ENCODE data around the gene CR1L. TPM values are rescaled to one million over a fixed set of nuclear protein-coding genes. Genes with fewer than 3 reads are reported as not detected.

CR1L gene
- polyA plus RNA-seq, 1 donor from 2014 or later: not detected

DNA sequence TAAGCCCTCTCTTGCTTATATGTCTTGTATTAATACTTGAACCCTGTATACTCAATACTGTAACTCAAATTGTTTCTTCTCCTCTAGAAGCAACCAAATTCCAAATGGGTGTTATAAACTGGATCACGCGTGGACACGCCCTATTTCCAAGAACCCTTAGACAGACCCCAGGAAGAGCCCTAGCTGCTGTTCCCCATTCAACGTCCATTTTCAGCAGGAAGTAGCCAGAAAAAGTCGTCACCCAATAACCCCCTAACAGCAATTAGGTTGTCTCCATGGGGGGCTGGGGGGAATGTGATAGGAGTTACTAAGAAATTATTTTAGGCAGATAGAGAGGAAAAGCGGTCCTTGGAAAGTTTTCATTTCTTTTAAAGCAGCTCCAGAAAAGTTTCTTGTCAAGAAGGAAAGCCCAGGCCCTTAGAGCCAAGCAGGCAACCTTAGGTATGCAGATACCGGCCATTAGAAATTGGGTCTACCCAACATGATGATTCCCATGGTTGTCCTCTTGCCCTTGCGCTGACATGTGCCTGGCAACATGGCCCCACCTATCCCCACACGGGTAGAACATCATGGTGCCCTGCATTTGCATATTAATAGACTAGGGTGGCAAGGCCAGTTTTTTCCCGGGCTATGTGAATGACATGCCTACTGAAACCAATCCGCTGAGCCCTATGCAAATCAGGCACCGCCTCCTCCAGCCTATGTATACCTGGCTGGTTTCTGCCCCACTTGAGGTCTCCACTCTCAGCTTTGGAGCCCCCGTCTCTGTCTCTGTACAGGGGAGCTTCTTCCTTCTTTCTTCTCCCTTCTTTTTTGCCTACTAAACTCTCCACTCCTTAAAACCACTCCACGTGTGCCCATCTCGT, 102.9 kb downstream of the CR1L start:
- H2AFZ ChIP-seq (ENCODE audit: low read depth, low read length): no peak overlapping the region
- H3F3A ChIP-seq (ENCODE audit: insufficient read depth, low read length, poor library complexity, severe bottlenecking): no peaks in the 10 kb centered on the region
- H3K27ac ChIP-seq (ENCODE audit: low read length): no peak overlapping the region
- no peak overlapping the region for H3K4me2 ChIP-seq (ENCODE audit: low read length)
- no peaks in the 10 kb centered on the region for H3K9me2 ChIP-seq (ENCODE audit: insufficient read depth, low read length)
- no peaks in the 10 kb centered on the region for H3K36me3 ChIP-seq (ENCODE audit: insufficient read depth, low read length)
- no peaks in the 10 kb centered on the region for H3K27me3 ChIP-seq (ENCODE audit: insufficient read depth, low read depth, low read length)
- no peak overlapping the region for H3K4me3 ChIP-seq (ENCODE audit: low read length)
- no peak for TF ChIP-seq EZH2 (IDR thresholded peaks at IDR 0.05; ENCODE audit: borderline replicate concordance, insufficient read depth, low read length, poor library complexity, severe bottlenecking)
- TF ChIP-seq MXI1 (conservative IDR thresholded peaks at IDR 0.05; ENCODE audit: poor library complexity, severe bottlenecking): no peak
- TF ChIP-seq POLR2AphosphoS5 (IDR thresholded peaks at IDR 0.05): no peak
- TF ChIP-seq, protein P1, sequence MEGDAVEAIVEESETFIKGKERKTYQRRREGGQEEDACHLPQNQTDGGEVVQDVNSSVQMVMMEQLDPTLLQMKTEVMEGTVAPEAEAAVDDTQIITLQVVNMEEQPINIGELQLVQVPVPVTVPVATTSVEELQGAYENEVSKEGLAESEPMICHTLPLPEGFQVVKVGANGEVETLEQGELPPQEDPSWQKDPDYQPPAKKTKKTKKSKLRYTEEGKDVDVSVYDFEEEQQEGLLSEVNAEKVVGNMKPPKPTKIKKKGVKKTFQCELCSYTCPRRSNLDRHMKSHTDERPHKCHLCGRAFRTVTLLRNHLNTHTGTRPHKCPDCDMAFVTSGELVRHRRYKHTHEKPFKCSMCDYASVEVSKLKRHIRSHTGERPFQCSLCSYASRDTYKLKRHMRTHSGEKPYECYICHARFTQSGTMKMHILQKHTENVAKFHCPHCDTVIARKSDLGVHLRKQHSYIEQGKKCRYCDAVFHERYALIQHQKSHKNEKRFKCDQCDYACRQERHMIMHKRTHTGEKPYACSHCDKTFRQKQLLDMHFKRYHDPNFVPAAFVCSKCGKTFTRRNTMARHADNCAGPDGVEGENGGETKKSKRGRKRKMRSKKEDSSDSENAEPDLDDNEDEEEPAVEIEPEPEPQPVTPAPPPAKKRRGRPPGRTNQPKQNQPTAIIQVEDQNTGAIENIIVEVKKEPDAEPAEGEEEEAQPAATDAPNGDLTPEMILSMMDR (IDR thresholded peaks at IDR 0.05; ENCODE audit: poor library complexity, severe bottlenecking): no peak
- TF ChIP-seq SMC3 (conservative IDR thresholded peaks at IDR 0.05; ENCODE audit: poor library complexity): no peak
- TF ChIP-seq, protein P2, sequence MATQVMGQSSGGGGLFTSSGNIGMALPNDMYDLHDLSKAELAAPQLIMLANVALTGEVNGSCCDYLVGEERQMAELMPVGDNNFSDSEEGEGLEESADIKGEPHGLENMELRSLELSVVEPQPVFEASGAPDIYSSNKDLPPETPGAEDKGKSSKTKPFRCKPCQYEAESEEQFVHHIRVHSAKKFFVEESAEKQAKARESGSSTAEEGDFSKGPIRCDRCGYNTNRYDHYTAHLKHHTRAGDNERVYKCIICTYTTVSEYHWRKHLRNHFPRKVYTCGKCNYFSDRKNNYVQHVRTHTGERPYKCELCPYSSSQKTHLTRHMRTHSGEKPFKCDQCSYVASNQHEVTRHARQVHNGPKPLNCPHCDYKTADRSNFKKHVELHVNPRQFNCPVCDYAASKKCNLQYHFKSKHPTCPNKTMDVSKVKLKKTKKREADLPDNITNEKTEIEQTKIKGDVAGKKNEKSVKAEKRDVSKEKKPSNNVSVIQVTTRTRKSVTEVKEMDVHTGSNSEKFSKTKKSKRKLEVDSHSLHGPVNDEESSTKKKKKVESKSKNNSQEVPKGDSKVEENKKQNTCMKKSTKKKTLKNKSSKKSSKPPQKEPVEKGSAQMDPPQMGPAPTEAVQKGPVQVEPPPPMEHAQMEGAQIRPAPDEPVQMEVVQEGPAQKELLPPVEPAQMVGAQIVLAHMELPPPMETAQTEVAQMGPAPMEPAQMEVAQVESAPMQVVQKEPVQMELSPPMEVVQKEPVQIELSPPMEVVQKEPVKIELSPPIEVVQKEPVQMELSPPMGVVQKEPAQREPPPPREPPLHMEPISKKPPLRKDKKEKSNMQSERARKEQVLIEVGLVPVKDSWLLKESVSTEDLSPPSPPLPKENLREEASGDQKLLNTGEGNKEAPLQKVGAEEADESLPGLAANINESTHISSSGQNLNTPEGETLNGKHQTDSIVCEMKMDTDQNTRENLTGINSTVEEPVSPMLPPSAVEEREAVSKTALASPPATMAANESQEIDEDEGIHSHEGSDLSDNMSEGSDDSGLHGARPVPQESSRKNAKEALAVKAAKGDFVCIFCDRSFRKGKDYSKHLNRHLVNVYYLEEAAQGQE (IDR thresholded peaks at IDR 0.05; ENCODE audit: borderline replicate concordance): no peak
- no peak for TF ChIP-seq RAD21 (conservative IDR thresholded peaks at IDR 0.05)
- TF ChIP-seq EP300 (conservative IDR thresholded peaks at IDR 0.05; ENCODE audit: poor library complexity, severe bottlenecking): no peak
- TF ChIP-seq TAF1 (IDR thresholded peaks at IDR 0.05; ENCODE audit: low read depth): no peak
- H3K9me3 ChIP-seq (ENCODE audit: low read length): no peaks in the 10 kb centered on the region
- peaks cover 7% of the 10 kb centered on the region for H3K79me2 ChIP-seq (replicated peaks; ENCODE audit: insufficient read depth, low read length)
- no peak overlapping the region for H3K9ac ChIP-seq (ENCODE audit: low read length)
- no peaks in the 10 kb centered on the region for H4K20me1 ChIP-seq (ENCODE audit: insufficient read depth)

DNA sequence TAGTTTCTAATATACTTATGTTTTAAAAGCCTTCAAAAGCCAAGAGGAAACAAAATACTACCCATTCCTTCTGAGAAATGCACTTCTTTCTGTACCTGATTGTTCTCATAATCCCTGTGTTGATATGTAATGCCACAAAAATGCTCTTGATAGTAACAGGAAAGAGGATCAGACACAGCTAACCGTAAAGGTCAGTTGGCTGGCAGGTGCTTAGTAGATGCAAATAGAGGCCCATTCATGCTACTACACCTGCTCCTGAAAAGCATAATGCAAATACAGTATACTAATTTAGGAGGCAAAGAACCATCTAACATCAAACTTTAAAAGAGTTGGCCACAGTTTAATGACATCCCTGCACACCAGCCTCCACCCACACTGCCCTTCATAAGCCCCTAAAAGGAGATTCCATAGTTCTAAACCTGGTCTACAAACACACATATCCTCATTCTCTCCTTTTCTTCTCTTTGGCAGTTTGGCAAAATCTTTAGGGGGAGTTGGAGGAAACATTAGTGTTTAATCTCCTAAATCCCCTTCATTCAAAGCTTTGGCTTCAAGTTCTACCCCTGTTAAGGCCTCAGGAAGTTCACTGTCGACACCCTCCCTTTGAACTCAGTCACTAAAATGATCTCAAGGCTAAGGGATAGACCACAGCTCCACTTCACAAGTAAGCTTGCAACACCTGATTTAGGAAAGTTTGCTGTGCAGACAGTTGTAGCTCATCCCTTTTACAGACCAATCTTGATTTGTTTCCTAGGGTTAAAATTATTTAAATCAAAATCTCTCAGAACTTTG, 104.0 kb downstream of the CR1L start:
- TF ChIP-seq TAF1 (IDR thresholded peaks at IDR 0.05; ENCODE audit: low read depth) (no peak), SMC3 (conservative IDR thresholded peaks at IDR 0.05; ENCODE audit: poor library complexity) (no peak), POLR2AphosphoS5 (IDR thresholded peaks at IDR 0.05) (no peak), RAD21 (conservative IDR thresholded peaks at IDR 0.05) (no peak), EP300 (conservative IDR thresholded peaks at IDR 0.05; ENCODE audit: poor library complexity, severe bottlenecking) (no peak), EZH2 (IDR thresholded peaks at IDR 0.05; ENCODE audit: borderline replicate concordance, insufficient read depth, low read length, poor library complexity, severe bottlenecking) (no peak), MXI1 (conservative IDR thresholded peaks at IDR 0.05; ENCODE audit: poor library complexity, severe bottlenecking) (no peak)
- TF ChIP-seq, protein P2 (IDR thresholded peaks at IDR 0.05; ENCODE audit: borderline replicate concordance): no peak
- TF ChIP-seq, protein P1 (IDR thresholded peaks at IDR 0.05; ENCODE audit: poor library complexity, severe bottlenecking): no peak
- Histone ChIP-seq H3K79me2 (replicated peaks; ENCODE audit: insufficient read depth, low read length) (peaks cover 17% of the 10 kb centered on the region), H2AFZ (ENCODE audit: low read depth, low read length) (no peak overlapping the region), H3K27me3 (ENCODE audit: insufficient read depth, low read depth, low read length) (no peaks in the 10 kb centered on the region), H3F3A (ENCODE audit: insufficient read depth, low read length, poor library complexity, severe bottlenecking) (no peaks in the 10 kb centered on the region), H3K27ac (ENCODE audit: low read length) (no peak overlapping the region), H3K4me3 (ENCODE audit: low read length) (no peak overlapping the region), H3K9ac (ENCODE audit: low read length) (no peak overlapping the region), H4K20me1 (ENCODE audit: insufficient read depth) (no peaks in the 10 kb centered on the region), H3K4me2 (ENCODE audit: low read length) (no peak overlapping the region), H3K36me3 (ENCODE audit: insufficient read depth, low read length) (no peaks in the 10 kb centered on the region), H3K9me2 (ENCODE audit: insufficient read depth, low read length) (no peaks in the 10 kb centered on the region), H3K9me3 (ENCODE audit: low read length) (no peaks in the 10 kb centered on the region)
